Right atrium auricular region (tissue), 2 donors: Measurements from ENCODE around the gene TLX1. TPM values are rescaled to one million over a fixed set of nuclear protein-coding genes. Genes with fewer than 3 reads are reported as not detected.

Source experiments
- DNase-seq: peaks from one replicate; pipeline ENCODE4 v3.0.0-alpha.2; 2019; ENCODE audit warnings: low spot score
- H3K27ac ChIP-seq, 2 donors: fragments of 200-600 bp; sonication (generic); 1 replicate in 1 of 2; 2 replicates in 1 of 2; pipeline ENCODE4 v1.5.1; 2016 to 2019
- H3K27me3 ChIP-seq, 2 donors: fragments of 200-600 bp; sonication (generic); one replicate each; pipeline versions ENCODE4 v1.5.1 to v1.6.0; 2017 to 2019
- H3K36me3 ChIP-seq: fragments of 200-600 bp; sonication (generic); one replicate; pipeline ENCODE4 v1.5.1; 2016
- H3K4me1 ChIP-seq, 2 donors: fragments of 200-600 bp; sonication (generic); one replicate each; pipeline versions ENCODE4 v1.5.1 to v1.6.0; 2017 to 2019
- H3K4me3 ChIP-seq, 2 donors: fragments of 200-600 bp; sonication (generic); 1 replicate in 1 of 2; 2 replicates in 1 of 2; pipeline ENCODE4 v1.5.1; 2017 to 2019; ENCODE audit warnings: mild to moderate bottlenecking in 1 of 2, moderate library complexity in 1 of 2
- H3K9me3 ChIP-seq, 2 donors: fragments of 200-600 bp; sonication (generic); one replicate each; pipeline ENCODE4 v1.5.1; 2019
- total RNA-seq, 2 donors: library from RNA; depleted of rRNA; stranded (reverse); fragments of >200 nt; gene quantifications; one replicate each; pipeline ENCODE4 v1.1.0, GENCODE V29; 2016
- TF ChIP-seq, protein P1 (sequence below), 2 donors: fragments of 200-600 bp; sonication (generic); IDR thresholded peaks; one replicate each; pipeline ENCODE4 v1.5.1; 2019; ENCODE audit warnings: antibody characterized with exemption in 2 of 2

TLX1 gene
- total RNA-seq, 2 donors from 2014 or later = not detected

DNA sequence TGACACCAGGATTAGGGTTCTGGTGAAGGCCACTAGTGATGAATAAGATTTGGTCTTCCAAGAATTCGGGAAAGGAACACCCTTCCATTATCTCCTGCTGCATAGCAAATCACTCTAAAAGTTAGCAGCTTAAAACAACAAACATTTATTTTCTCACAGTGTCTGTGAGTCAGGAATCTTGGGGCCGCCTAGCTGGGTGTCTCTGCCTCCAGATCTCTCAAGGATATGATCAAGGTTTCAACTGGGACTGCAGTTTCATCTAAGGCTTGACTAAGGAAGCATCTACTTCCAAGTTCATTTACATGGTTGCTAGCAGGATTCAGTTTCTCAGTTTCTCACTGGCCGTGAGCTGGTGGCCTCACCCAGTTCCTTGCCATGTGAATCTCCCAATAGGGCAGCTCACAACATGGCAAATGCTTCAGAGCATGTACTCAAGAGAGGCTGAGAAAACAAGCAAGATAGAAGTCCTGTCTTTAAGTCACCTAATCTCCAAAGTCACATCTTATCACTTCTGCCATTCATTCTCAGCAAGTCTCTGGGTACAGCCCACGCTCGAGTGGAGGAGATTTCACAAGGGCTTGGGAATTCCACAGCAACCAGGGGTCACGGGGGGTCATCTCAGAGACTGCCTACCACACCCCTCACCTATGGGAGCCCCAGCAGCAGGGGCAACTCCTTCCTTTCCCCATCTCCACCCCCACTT is 26.8 kb downstream of the TLX1 start:
- Histone ChIP-seq H3K9me3 (no peaks in the 10 kb centered on the region), H3K27me3 (no peaks in the 10 kb centered on the region), H3K36me3 (no peaks in the 10 kb centered on the region), H3K4me1 (peaks cover 0 to 7% of the 10 kb centered on the region in 2 donors), H3K27ac (no peak overlapping the region), H3K4me3 (no peak overlapping the region)
- TF ChIP-seq, protein P1, sequence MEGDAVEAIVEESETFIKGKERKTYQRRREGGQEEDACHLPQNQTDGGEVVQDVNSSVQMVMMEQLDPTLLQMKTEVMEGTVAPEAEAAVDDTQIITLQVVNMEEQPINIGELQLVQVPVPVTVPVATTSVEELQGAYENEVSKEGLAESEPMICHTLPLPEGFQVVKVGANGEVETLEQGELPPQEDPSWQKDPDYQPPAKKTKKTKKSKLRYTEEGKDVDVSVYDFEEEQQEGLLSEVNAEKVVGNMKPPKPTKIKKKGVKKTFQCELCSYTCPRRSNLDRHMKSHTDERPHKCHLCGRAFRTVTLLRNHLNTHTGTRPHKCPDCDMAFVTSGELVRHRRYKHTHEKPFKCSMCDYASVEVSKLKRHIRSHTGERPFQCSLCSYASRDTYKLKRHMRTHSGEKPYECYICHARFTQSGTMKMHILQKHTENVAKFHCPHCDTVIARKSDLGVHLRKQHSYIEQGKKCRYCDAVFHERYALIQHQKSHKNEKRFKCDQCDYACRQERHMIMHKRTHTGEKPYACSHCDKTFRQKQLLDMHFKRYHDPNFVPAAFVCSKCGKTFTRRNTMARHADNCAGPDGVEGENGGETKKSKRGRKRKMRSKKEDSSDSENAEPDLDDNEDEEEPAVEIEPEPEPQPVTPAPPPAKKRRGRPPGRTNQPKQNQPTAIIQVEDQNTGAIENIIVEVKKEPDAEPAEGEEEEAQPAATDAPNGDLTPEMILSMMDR (IDR thresholded peaks at IDR 0.05) = no peak
- DNase-seq = no peak

DNA sequence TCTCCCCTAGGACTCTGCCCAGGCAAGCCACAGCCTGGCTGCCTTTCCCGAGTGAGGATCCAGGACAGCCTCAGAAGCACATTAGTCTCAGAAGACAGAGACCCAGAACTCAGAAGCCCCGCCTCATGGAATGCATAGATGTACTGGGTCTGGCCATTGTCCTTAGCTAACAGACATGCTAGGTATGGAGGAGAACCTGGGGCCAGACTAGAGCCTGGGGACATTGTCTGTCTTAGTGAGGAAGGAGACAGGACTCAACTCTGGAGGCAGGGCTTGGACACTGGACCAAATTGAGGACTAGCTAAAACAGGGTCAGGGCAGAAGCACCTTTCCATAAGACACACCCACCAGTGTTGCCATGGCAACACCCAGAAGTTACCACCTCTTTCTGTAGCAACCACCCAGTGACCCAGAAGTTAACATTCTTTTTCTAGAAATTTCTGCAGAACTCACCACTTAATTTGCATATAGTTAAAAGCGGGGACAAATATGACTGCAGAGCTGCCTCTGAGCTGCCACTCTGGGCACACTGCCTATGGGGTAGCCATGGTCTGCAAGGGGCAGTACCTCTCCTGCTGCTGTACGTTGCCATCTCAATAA is 27.5 kb downstream of the TLX1 start:
- no peaks in the 10 kb centered on the region for H3K27me3 ChIP-seq
- TF ChIP-seq, protein P1 (IDR thresholded peaks at IDR 0.05) = no peak
- no peaks in the 10 kb centered on the region for H3K9me3 ChIP-seq
- no peaks in the 10 kb centered on the region for H3K36me3 ChIP-seq
- H3K4me1 ChIP-seq = peaks cover 0 to 7% of the 10 kb centered on the region in 2 donors
- no peak for DNase-seq
- H3K27ac ChIP-seq = no peak overlapping the region
- H3K4me3 ChIP-seq = no peak overlapping the region

DNA sequence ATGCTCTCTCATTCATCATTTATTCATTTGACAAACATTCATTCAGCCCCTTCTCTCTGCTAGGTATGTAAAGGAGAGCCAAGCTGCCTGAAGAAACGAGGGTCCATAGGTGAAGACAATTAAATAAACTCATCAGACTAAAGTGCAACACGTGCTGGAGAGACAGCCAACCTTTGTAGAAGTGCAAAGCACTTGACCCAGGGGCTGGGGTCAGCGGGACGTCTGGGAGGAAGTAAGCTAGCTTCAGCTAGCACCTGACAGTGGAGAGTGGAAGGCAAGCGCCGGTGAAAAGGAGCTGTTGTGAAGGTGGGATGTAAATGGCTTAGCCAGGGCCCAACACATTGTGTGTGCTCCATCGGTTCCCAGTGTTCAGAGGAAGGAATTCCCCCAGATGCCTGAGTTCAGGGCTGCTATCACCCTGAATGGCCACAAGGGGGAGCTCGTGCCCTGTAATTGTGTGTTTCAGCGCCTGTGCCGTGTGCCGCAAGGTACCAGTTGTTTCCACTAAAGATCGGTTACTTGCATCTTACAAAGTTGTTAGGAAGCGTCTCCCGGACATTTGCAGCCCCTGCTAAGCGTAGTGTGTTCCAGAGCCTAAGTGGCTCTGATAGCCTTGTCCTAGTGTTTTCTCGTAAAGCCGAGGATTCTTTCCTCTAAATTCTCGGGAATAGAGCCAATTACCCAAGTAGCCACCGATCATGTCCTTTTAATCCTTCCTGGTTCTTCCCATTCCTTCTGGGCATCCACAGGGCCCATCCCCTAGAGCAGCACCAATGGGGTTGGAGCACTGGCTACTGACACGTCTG is 30.6 kb downstream of the TLX1 start:
- H3K4me3 ChIP-seq = peak overlapping the region in 1 of 2 donors; percentile 39
- no peaks in the 10 kb centered on the region for H3K36me3 ChIP-seq
- DNase-seq = peak; percentile 65
- no peak overlapping the region for H3K27ac ChIP-seq
- H3K9me3 ChIP-seq = no peaks in the 10 kb centered on the region
- TF ChIP-seq, protein P1 (IDR thresholded peaks at IDR 0.05) = peak; percentile 88 to 98
- peaks cover 0 to 7% of the 10 kb centered on the region in 2 donors for H3K4me1 ChIP-seq
- H3K27me3 ChIP-seq = no peaks in the 10 kb centered on the region

DNA sequence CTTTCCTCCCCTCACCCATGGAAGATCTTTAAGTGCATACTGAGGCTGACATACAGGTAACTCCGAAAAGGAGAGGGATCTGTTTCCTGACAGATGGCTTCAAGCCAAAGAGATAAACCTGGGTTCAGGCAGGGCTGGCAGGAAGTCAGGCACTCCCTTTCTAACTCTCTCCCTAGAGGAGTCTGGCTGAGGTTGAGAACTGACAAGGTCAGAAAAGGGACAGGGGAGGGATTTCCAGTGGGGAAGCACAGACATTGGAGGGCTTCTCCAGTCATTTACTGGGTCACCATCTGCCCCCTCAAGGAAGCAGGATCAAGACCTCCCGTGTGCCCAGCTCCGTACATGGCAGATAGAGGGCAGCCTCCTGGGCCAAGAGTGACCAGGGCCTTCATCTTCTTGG is 31.6 kb downstream of the TLX1 start:
- no peaks in the 10 kb centered on the region for H3K27me3 ChIP-seq
- H3K4me1 ChIP-seq = peaks cover 0 to 7% of the 10 kb centered on the region in 2 donors
- TF ChIP-seq, protein P1 (IDR thresholded peaks at IDR 0.05) = no peak
- H3K36me3 ChIP-seq = no peaks in the 10 kb centered on the region
- H3K9me3 ChIP-seq = no peaks in the 10 kb centered on the region
- no peak overlapping the region for H3K27ac ChIP-seq
- no peak for DNase-seq
- H3K4me3 ChIP-seq = no peak overlapping the region

DNA sequence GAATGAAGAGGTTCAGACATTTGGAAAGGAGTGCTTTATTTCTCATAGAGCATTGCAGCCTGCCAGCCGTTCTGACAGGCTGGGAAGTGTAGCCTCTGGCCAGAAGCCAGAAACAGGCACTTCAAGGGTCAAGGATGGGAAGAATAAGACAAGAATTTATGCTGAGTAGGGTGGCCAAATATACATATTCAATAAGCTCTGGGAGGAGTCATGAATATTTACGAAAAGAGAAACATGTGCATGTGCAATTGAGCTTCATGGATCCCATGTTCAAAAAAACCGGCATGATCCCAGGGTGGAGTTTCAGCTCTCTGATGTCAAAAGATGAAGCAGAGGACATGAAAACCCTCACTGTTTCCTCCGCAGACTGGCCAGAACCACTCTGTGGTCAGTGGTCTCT is 32.9 kb downstream of the TLX1 start:
- TF ChIP-seq, protein P1 (IDR thresholded peaks at IDR 0.05) = no peak
- H3K4me1 ChIP-seq = peaks cover 0 to 7% of the 10 kb centered on the region in 2 donors
- H3K27me3 ChIP-seq = no peaks in the 10 kb centered on the region

More for the DNA sequence above, 32.9 kb downstream of the TLX1 start:
- Histone ChIP-seq H3K27ac (no peak overlapping the region), H3K36me3 (no peaks in the 10 kb centered on the region), H3K4me3 (no peak overlapping the region), H3K9me3 (no peaks in the 10 kb centered on the region)
- DNase-seq = no peak
